Right lobe of liver (tissue), 6 donors: ENCODE data around the gene TFF3. TPM values are rescaled to one million over a fixed set of nuclear protein-coding genes. Genes with fewer than 3 reads are reported as not detected.

Source experiments
- ATAC-seq, 4 donors: fragments of 200-7000 bp; cut with Tn5 transposase; one replicate each; pipeline ENCODE4 v1.9.1; 2020; ENCODE audit warnings: mild to moderate bottlenecking in 4 of 4, moderate library complexity in 4 of 4
- DNase-seq, 3 donors: peaks; one replicate each; pipeline ENCODE4 v3.0.0-alpha.2; 2020
- H3K27ac ChIP-seq, 3 donors: fragments of 200-600 bp; one replicate each; pipeline ENCODE4 v1.8.0; 2022
- H3K27me3 ChIP-seq, 2 donors: fragments of 200-600 bp; one replicate each; pipeline ENCODE4 v1.8.0; 2022
- H3K36me3 ChIP-seq, 4 donors: fragments of 200-600 bp; sonication (generic) in 1 of 4; one replicate each; pipeline versions ENCODE4 v1.5.1 to v1.8.0; 2017 to 2022; ENCODE audit warnings: control low read depth in 1 of 4
- H3K4me1 ChIP-seq, 4 donors: fragments of 200-600 bp; sonication (generic) in 1 of 4; one replicate each; pipeline versions ENCODE4 v1.5.1 to v1.8.0; 2017 to 2022; ENCODE audit warnings: control low read depth in 1 of 4
- H3K4me3 ChIP-seq, 3 donors: fragments of 200-600 bp; one replicate each; pipeline ENCODE4 v1.8.0; 2022
- H3K9me3 ChIP-seq, 4 donors: fragments of 200-600 bp; sonication (generic) in 1 of 4; one replicate each; pipeline versions ENCODE4 v1.5.1 to v1.8.0; 2017 to 2022; ENCODE audit warnings: control low read depth in 1 of 4
- CTCF ChIP-seq, 4 donors: fragments of 200-600 bp in 3 of 4; fragments of 450-650 bp in 1 of 4; IDR thresholded peaks; one replicate each; pipeline versions ENCODE4 v1.5.1 to v1.8.0; 2016 to 2022; ENCODE audit warnings: antibody characterized with exemption in 4 of 4, mild to moderate bottlenecking in 2 of 4
- POLR2A ChIP-seq: fragments of 450-650 bp; IDR thresholded peaks from one replicate; pipeline ENCODE4 v1.6.1; 2017; ENCODE audit warnings: antibody characterized with exemption, mild to moderate bottlenecking
- WGBS: methylation state at CpG from one replicate; pipeline ENCODE4 v1.1.6; 2018; ENCODE audit warnings: low coverage, low lambda C conversion rate; ENCODE audit not compliant: insufficient coverage; ENCODE audit errors: missing lambda C conversion rate; 5-methylcytosine and 5-hydroxymethylcytosine counted together
- intact Hi-C, 2 donors: fragments of 100-400 bp; cut with DNase I; formaldehyde crosslinking; loops; one replicate each; pipeline versions ENCODE4 v1.11.2 to v1.14.1; 2022
- total RNA-seq, 6 experiments: library from RNA; depleted of rRNA in 2 of 6; stranded (reverse); fragments of >200 nt in 2 of 6; fragmentation: NEBNext Ultra II Directional in 3 of 6; extraction: Animal tissue kit (Norgen Biotek cat#: 25700) in 3 of 6; gene quantifications; one replicate each; pipeline versions ENCODE4 v1.1.0 to v1.2.4, GENCODE V29; 2016 to 2023
- donor health status: DM: no; HTN: yes; CAD: no.
- donor health status: DM: no; HTN: no; CAD: no.
- donor health status: DM: no; HTN: no; CAD: no.
- donor health status: DM: no; HTN: yes; CAD: no.
- donor health status: DM: no; HTN: yes; CAD: no.

Gene TFF3
- total RNA-seq, 6 experiments from 2014 or later = 0.88 to 6.8 (median 2.5) TPM

DNA sequence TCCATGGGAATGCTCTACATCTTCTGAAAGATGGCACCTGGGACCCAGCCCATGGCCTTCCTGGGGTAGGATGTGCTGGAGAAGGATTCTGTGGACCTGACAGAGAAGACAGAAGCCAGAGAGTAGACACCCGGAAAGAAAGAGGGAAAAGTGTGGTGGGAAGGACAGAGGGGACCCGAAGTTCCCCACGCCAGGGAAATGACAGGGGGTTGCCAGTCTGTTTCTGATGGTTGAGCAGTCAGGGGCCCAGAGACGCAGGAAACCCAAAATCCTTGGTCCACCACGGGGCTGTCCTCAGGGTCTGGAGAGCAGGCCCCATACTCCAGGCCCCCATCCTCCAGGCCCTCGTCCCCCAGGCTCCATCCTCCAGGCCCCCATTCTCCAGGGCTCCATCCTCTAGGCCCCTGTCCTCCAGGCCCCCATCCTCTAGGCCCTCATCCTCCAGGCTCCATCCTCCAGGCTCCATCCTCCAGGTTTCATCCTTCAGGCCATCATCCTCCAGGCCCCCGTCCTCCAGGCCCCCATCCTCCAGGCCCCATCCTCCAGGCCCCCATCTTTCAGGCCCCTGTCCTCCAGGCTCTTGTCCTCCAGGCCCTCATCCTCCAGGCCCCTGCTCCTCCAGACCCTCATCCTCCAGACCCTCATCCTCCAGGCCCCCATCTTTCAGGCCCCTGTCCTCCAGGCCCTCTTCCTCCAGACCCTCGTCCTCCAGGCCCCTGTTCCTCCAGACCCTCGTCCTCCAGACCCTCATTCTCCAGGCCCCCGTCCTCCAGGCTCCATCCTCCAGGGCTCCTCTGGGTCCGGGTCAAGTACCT is 36.6 kb upstream of the TFF3 start:
- Histone ChIP-seq H3K27ac (no peak overlapping the region), H3K36me3 (no peaks in the 10 kb centered on the region), H3K27me3 (no peaks in the 10 kb centered on the region), H3K4me1 (no peaks in the 10 kb centered on the region), H3K9me3 (no peaks in the 10 kb centered on the region), H3K4me3 (no peak overlapping the region)
- 47% methylated on average over 8 of the region's 11 CpGs for WGBS
- TF ChIP-seq CTCF (IDR thresholded peaks at IDR 0.05) = no peak
- TF ChIP-seq POLR2A = no peak
- intact Hi-C loops = no loop called here
- DNase-seq (peak in 1 of 3 donors; percentile 39), ATAC-seq (no peak)

DNA sequence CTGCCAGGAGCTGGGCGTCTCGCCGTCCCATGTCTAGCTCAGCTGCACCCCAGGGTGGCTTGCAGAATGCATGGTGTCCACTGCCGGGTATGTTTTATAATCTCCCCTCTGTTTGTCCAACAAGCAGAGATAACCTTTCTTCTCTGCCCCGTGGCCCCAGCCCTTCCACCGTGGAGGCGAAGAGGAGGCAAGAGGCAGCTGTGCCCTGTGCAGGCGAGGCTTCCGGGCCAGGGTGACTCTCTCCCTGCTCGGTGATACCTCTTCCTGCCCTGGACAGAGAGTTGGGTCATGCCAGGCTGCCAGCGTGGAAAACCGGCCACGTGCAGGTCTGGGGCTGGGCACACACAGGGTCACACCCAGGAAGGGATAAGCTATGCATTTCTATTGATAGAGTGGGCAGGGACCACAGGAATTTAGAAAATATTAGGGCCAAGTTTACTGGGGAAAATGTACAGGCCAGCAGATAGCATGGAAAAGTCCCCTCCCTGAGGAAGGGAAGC is 35.8 kb upstream of the TFF3 start, which contains the start of gene TFF2:
TSS of gene TFF2 (minus strand) at position 68 of the 500 bp plus-strand sequence. CDS start at position 31, 37 bp downstream.
- TF ChIP-seq CTCF (IDR thresholded peaks at IDR 0.05) (no peak), POLR2A (no peak)
- no peaks in the 10 kb centered on the region for H3K27me3 ChIP-seq
- no peaks in the 10 kb centered on the region for H3K36me3 ChIP-seq
- intact Hi-C loops = no loop called here
- ATAC-seq (peak in 1 of 4 donors; percentile 34), DNase-seq (peak in 1 of 3 donors; percentile 36)
- H3K4me1 ChIP-seq = no peaks in the 10 kb centered on the region
- H3K9me3 ChIP-seq = no peaks in the 10 kb centered on the region
- no peak within 1 kb of the TSS for H3K4me3 ChIP-seq
- no peak within 1 kb of the TSS for H3K27ac ChIP-seq
- WGBS = 54% methylated on average over 6 of the region's 13 CpGs

DNA sequence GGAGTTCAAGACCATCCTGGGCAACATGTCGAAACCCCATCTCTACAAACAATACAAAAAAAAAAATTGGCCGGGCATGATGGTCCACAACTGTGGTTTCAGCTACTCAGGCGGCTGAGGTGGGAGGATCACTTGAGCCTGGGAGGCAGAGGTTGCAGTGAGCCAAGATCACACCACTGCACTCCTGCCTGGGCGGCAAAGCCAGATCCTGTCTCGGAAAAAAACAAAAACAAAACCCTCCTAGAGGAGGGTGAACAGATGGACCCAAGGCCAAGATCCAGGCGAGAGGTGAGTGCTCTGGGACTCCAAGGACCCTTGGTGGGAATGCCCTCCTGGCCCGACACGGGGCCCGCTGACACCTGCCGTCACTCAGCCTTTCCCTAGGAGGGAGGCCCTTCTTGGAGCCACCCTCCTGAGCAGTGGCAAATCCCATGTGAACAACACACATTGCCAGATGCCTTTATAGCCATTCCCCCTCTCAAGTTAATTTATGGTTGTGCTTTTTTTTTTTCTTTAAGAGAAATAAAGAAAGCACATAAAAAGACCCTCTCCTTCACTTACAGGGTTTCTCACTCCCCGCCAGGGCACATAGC is 35.2 kb upstream of the TFF3 start:
- Histone ChIP-seq H3K27me3 (no peaks in the 10 kb centered on the region), H3K27ac (no peak overlapping the region), H3K36me3 (no peaks in the 10 kb centered on the region), H3K9me3 (no peaks in the 10 kb centered on the region), H3K4me1 (no peaks in the 10 kb centered on the region), H3K4me3 (no peak overlapping the region)
- peak in 1 of 3 donors; percentile 10 for DNase-seq
- intact Hi-C loops = no loop called here
- ATAC-seq = no peak
- WGBS = 84% methylated on average over 6 of the region's 11 CpGs
- no peak for TF ChIP-seq CTCF (IDR thresholded peaks at IDR 0.05)
- TF ChIP-seq POLR2A = no peak

DNA sequence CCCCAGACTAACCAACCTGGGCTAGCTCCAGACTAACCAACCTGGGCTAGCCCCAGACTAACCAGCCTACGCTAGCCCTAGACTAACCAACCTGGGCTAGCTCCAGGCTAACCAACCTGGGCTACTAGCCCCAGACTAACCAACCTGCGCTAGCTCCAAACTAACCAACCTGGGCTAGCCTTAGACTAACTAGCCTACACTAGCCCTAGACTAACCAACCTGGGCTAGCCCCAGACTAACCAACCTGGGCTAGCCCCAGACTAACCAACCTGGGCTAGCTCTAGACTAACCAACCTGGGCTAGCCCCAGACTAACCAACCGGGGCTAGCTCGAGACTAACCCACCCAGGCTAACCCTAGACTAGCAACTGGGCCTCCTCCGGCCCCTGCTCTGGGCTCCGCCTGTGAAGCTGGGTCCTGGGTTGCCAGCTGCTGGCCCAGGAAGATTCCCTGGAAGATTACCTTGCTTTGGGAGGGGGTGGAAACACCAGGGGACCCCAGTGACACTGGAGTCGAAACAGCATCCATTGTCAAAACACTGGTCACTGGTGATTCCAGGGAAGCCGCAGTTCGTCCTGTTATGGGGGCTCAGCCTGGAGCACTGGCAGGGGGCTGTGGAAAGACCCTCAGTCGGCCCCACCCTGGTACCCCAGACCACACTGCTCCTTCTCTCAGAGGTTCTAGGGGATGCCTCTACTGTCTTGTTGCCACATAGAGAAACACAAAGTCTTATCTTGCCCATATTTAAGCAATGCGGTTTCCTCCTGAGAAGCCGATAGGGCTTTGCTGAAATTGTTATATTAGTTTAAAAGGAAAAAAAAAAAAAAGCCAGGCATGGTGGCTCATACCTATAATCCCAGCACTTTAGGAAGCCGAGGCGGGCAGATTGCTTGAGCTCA is 34.5 kb upstream of the TFF3 start:
- Histone ChIP-seq H3K36me3 (no peaks in the 10 kb centered on the region), H3K27me3 (no peaks in the 10 kb centered on the region), H3K4me3 (no peak overlapping the region), H3K27ac (no peak overlapping the region), H3K4me1 (no peaks in the 10 kb centered on the region), H3K9me3 (no peaks in the 10 kb centered on the region)
- DNase-seq (peak in 1 of 3 donors; percentile 22), ATAC-seq (no peak)
- 35% methylated on average over 5 of the region's 14 CpGs for WGBS
- no peak for TF ChIP-seq POLR2A
- TF ChIP-seq CTCF (IDR thresholded peaks at IDR 0.05) = no peak
- intact Hi-C loops = no loop called here
